ENCODE data around the gene COMMD9.

The COMMD9 gene

DNA sequence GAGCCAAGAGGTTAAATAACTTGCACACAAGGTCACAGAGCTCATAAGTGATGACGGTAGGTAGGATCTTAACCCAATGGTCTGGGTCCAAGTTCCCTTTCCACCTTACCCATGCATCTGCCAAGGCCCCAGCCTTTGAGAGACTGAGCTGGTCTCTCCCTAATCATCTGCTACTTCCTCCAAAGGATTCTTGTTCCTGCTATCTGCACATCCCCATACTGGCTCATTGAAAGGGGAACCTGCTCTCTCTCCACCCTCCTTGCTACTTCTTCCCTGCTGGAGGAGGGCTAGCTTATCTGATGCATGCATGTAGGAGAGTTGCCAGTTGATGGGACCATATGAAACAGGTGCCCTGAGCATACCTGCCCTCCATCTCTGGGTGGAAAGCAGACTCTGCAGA, 47.7 kb downstream of the COMMD9 start (continued):
- TF ChIP-seq, protein P1, sequence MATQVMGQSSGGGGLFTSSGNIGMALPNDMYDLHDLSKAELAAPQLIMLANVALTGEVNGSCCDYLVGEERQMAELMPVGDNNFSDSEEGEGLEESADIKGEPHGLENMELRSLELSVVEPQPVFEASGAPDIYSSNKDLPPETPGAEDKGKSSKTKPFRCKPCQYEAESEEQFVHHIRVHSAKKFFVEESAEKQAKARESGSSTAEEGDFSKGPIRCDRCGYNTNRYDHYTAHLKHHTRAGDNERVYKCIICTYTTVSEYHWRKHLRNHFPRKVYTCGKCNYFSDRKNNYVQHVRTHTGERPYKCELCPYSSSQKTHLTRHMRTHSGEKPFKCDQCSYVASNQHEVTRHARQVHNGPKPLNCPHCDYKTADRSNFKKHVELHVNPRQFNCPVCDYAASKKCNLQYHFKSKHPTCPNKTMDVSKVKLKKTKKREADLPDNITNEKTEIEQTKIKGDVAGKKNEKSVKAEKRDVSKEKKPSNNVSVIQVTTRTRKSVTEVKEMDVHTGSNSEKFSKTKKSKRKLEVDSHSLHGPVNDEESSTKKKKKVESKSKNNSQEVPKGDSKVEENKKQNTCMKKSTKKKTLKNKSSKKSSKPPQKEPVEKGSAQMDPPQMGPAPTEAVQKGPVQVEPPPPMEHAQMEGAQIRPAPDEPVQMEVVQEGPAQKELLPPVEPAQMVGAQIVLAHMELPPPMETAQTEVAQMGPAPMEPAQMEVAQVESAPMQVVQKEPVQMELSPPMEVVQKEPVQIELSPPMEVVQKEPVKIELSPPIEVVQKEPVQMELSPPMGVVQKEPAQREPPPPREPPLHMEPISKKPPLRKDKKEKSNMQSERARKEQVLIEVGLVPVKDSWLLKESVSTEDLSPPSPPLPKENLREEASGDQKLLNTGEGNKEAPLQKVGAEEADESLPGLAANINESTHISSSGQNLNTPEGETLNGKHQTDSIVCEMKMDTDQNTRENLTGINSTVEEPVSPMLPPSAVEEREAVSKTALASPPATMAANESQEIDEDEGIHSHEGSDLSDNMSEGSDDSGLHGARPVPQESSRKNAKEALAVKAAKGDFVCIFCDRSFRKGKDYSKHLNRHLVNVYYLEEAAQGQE (tag by site-specific recombination; IDR thresholded peaks at IDR 0.05): no peak

DNA sequence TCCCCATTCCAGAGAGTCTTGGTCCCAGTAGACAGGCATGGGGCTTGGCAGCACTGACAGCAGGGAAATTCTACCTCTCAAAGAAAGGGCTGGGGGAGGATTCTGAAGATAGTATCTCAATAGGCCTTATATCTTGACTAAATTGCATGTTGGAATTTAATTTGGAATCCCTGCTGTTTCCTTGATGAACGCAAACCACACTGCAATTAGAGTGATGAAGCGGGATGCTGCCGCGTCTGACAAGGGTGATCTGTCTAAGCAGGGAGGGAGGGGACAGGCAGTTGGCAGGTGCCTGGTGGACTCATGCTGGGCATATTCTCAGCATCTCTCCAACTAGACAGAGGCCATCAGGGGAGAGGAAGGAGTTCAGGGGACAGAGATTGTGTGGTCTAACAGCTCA, 48.4 kb downstream of the COMMD9 start:
- TF ChIP-seq ZNF48 (tag by site-specific recombination; IDR thresholded peaks at IDR 0.05) (no peak), ZNF138 (tag by site-specific recombination; IDR thresholded peaks at IDR 0.05; ENCODE audit: borderline replicate concordance) (no peak), ZNF416 (tag by site-specific recombination; IDR thresholded peaks at IDR 0.05) (no peak)
- no peaks in the 10 kb centered on the region for H3K36me3 ChIP-seq (ENCODE audit: control insufficient read depth in 2 of 2, insufficient read depth in 1 of 2, low read length in 2 of 2)
- H3K9me3 ChIP-seq (ENCODE audit: control insufficient read depth, insufficient read depth, low read depth, low read length): no peaks in the 10 kb centered on the region
- no peaks in the 10 kb centered on the region for H3K4me1 ChIP-seq (ENCODE audit: control insufficient read depth, insufficient read depth, low read length)
- POLR2A ChIA-PET: no interaction called here
- no peak overlapping the region for H3K27ac ChIP-seq (ENCODE audit: extremely low read depth, low read depth, low read length)
- CTCF ChIA-PET: no interaction called here
- no peak overlapping the region for H3K4me3 ChIP-seq (ENCODE audit: low read depth, low read length)

DNA sequence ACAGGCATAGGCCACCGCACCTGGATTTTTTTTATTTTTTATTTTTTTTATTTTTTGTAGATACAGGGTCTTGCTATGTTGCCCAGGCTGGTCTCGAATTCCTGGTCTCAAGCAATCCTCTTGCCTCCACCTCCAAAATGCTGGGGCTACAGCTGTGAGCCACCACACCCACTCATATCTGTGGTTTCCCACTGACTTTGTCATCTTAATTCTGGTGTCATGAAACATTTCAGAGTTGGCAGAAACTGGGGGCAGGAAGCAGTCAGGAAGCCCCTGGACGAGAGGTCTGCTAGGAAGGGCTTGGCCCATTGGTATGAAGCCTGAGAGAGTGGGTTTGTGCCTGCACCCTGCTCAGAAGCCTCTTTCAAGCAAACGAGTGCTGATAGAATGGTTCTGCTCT, 49.1 kb downstream of the COMMD9 start:
- H3K36me3 ChIP-seq (ENCODE audit: control insufficient read depth in 2 of 2, insufficient read depth in 1 of 2, low read length in 2 of 2): no peaks in the 10 kb centered on the region
- no peaks in the 10 kb centered on the region for H3K9me3 ChIP-seq (ENCODE audit: control insufficient read depth, insufficient read depth, low read depth, low read length)
- no peak overlapping the region for H3K4me3 ChIP-seq (ENCODE audit: low read depth, low read length)
- TF ChIP-seq MZF1 (tag by site-specific recombination; IDR thresholded peaks at IDR 0.05; ENCODE audit: borderline replicate concordance): no peak
- TF ChIP-seq ZNF248 (tag by site-specific recombination; IDR thresholded peaks at IDR 0.05): no peak
- no peak for TF ChIP-seq ZNF174 (tag by site-specific recombination; IDR thresholded peaks at IDR 0.05)
- TF ChIP-seq, protein P2, sequence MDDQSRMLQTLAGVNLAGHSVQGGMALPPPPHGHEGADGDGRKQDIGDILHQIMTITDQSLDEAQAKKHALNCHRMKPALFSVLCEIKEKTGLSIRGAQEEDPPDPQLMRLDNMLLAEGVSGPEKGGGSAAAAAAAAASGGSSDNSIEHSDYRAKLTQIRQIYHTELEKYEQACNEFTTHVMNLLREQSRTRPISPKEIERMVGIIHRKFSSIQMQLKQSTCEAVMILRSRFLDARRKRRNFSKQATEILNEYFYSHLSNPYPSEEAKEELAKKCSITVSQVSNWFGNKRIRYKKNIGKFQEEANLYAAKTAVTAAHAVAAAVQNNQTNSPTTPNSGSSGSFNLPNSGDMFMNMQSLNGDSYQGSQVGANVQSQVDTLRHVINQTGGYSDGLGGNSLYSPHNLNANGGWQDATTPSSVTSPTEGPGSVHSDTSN (CRISPR knock-in tag; IDR thresholded peaks at IDR 0.05): no peak
- TF ChIP-seq, protein P3, sequence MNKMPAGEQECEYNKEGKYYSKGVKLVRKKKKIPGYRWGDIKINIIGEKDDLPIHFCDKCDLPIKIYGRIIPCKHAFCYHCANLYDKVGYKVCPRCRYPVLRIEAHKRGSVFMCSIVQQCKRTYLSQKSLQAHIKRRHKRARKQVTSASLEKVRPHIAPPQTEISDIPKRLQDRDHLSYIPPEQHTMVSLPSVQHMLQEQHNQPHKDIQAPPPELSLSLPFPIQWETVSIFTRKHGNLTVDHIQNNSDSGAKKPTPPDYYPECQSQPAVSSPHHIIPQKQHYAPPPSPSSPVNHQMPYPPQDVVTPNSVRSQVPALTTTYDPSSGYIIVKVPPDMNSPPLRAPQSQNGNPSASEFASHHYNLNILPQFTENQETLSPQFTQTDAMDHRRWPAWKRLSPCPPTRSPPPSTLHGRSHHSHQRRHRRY (tag by site-specific recombination; IDR thresholded peaks at IDR 0.05): no peak
- no peak for TF ChIP-seq ZNF600 (tag by site-specific recombination; IDR thresholded peaks at IDR 0.05)
- no peak for TF ChIP-seq ZNF266 (tag by site-specific recombination; IDR thresholded peaks at IDR 0.05; ENCODE audit: low read depth)
- no peak overlapping the region for H3K27ac ChIP-seq (ENCODE audit: extremely low read depth, low read depth, low read length)
- CTCF ChIA-PET: interaction anchor here (0.5 kb wide), 2 partner anchors 611 to 624 kb away, joined by 3 to 6 read pairs; no protein-coding TSS in a partner anchor
- POLR2A ChIA-PET: no interaction called here
- no peaks in the 10 kb centered on the region for H3K4me1 ChIP-seq (ENCODE audit: control insufficient read depth, insufficient read depth, low read length)

DNA sequence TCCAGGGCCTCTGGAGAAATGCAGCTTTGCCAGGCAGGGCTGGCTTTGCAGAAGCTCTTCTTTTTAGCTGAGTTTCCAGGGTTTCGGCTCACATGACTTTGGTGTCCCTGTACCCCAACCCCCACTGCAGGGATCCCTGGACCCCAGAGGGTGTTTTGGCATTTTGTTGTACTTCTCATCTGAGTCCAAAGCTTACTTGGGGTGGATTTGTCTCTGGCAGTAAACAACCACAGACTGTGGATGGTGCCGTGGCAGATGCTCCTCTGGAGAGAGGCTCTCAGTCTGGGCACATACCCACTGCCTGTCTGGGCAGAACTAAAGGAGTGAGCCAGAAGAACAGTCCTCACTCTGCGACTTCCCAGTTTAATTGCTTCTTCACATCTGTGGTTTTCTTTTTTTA, 49.6 kb downstream of the COMMD9 start:
- Histone ChIP-seq H3K4me3 (ENCODE audit: low read depth, low read length) (no peak overlapping the region), H3K27ac (ENCODE audit: extremely low read depth, low read depth, low read length) (no peak overlapping the region), H3K4me1 (ENCODE audit: control insufficient read depth, insufficient read depth, low read length) (no peaks in the 10 kb centered on the region), H3K36me3 (ENCODE audit: control insufficient read depth in 2 of 2, insufficient read depth in 1 of 2, low read length in 2 of 2) (no peaks in the 10 kb centered on the region), H3K9me3 (ENCODE audit: control insufficient read depth, insufficient read depth, low read depth, low read length) (no peaks in the 10 kb centered on the region)
- POLR2A ChIA-PET: no interaction called here
- TF ChIP-seq ZNF239 (tag by site-specific recombination; IDR thresholded peaks at IDR 0.05): no peak
- TF ChIP-seq ZNF785 (tag by site-specific recombination; IDR thresholded peaks at IDR 0.05): no peak
- TF ChIP-seq, protein P4, sequence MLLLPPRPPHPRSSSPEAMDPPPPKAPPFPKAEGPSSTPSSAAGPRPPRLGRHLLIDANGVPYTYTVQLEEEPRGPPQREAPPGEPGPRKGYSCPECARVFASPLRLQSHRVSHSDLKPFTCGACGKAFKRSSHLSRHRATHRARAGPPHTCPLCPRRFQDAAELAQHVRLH (tag by site-specific recombination; IDR thresholded peaks at IDR 0.05): no peak
- CTCF ChIA-PET: interaction anchor here (0.5 to 1.3 kb wide), 3 partner anchors 27 to 624 kb away, joined by 3 to 6 read pairs (median 6); no protein-coding TSS in a partner anchor
